GM23338 (cell line): Measurements from ENCODE around the gene CEP192. TPM values are rescaled to one million over a fixed set of nuclear protein-coding genes. Genes with fewer than 3 reads are reported as not detected.

Source experiments
- ATAC-seq: fragments of 200-7000 bp; cut with Tn5 transposase; 3 replicates; pipeline ENCODE4 v1.9.1; 2020
- DNase-seq: peaks from one replicate; pipeline ENCODE4 v3.0.0-alpha.2; 2015; ENCODE audit warnings: low spot score
- H2AFZ ChIP-seq: fragments of 200-600 bp; sonication (generic); 2 replicates; pipeline ENCODE4 v1.8.0; 2016; ENCODE audit warnings: antibody characterized with exemption, mild to moderate bottlenecking, moderate library complexity
- H3F3A ChIP-seq: fragments of 200-600 bp; sonication (generic); replicated peaks from 2 replicates; pipeline ENCODE4 v1.8.0; 2017; ENCODE audit warnings: antibody characterized with exemption, mixed run types, low read depth
- H3K27ac ChIP-seq: fragments of 200-600 bp; sonication (generic); 2 replicates; pipeline ENCODE4 v1.6.1; 2016; ENCODE audit warnings: low read depth
- H3K27me3 ChIP-seq: fragments of 200-600 bp; sonication (generic); 2 replicates; pipeline ENCODE4 v1.8.0; 2016; ENCODE audit warnings: mild to moderate bottlenecking, mixed run types, moderate library complexity; ENCODE audit not compliant: insufficient read depth
- H3K36me3 ChIP-seq: fragments of 200-600 bp; sonication (generic); 2 replicates; pipeline ENCODE4 v1.8.0; 2016; ENCODE audit warnings: mild to moderate bottlenecking; ENCODE audit not compliant: insufficient read depth
- H3K4me1 ChIP-seq: fragments of 200-600 bp; sonication (generic); 2 replicates; pipeline ENCODE4 v1.8.0; 2016; ENCODE audit warnings: mild to moderate bottlenecking, moderate library complexity; ENCODE audit not compliant: insufficient read depth
- H3K4me2 ChIP-seq: fragments of 200-600 bp; sonication (generic); 2 replicates; pipeline ENCODE4 v1.7.1; 2017; ENCODE audit warnings: mixed run types
- H3K4me3 ChIP-seq: fragments of 200-600 bp; sonication (generic); 2 replicates; pipeline ENCODE4 v1.6.1; 2016; ENCODE audit warnings: mixed run types
- H3K79me2 ChIP-seq: fragments of 200-600 bp; sonication (generic); replicated peaks from 2 replicates; pipeline ENCODE4 v1.8.0; 2017; ENCODE audit warnings: mild to moderate bottlenecking; ENCODE audit not compliant: insufficient read depth
- H3K9me2 ChIP-seq: fragments of 200-600 bp; sonication (generic); 2 replicates; pipeline ENCODE4 v1.8.0; 2017; ENCODE audit not compliant: insufficient read depth
- H4K20me1 ChIP-seq: fragments of 200-600 bp; sonication (generic); replicated peaks from 2 replicates; pipeline ENCODE4 v1.8.0; 2017; ENCODE audit warnings: mild to moderate bottlenecking; ENCODE audit not compliant: insufficient read depth
- H3K27ac Mint-ChIP-seq: 2 replicates; pipeline ENCODE4 v1.8.0; 2020; ENCODE audit warnings: inconsistent platforms, mild to moderate bottlenecking, moderate library complexity, mixed read lengths
- H3K27me3 Mint-ChIP-seq: 3 replicates; pipeline ENCODE4 v1.8.0; 2022; ENCODE audit warnings: low read depth, mild to moderate bottlenecking, moderate library complexity, mixed read lengths, inconsistent platforms; ENCODE audit not compliant: insufficient read depth, poor library complexity
- H3K36me3 Mint-ChIP-seq: 3 replicates; pipeline ENCODE4 v1.8.0; 2021; ENCODE audit warnings: low read depth, mild to moderate bottlenecking, inconsistent platforms, moderate library complexity, mixed read lengths
- H3K4me1 Mint-ChIP-seq: 3 replicates; pipeline ENCODE4 v1.8.0; 2020; ENCODE audit warnings: mild to moderate bottlenecking, inconsistent platforms, mixed read lengths
- H3K4me3 Mint-ChIP-seq: 3 replicates; pipeline ENCODE4 v1.8.0; 2021; ENCODE audit warnings: moderate library complexity, mild to moderate bottlenecking, inconsistent platforms, mixed read lengths
- H3K9me3 Mint-ChIP-seq: 3 replicates; pipeline ENCODE4 v1.8.0; 2020; ENCODE audit warnings: moderate library complexity, mild to moderate bottlenecking, inconsistent platforms, mixed read lengths
- EZH2 ChIP-seq: fragments of 200-600 bp; sonication (generic); IDR thresholded peaks from one replicate; pipeline ENCODE4 v1.8.0; 2017; ENCODE audit warnings: antibody characterized with exemption, mild to moderate bottlenecking, low read depth; ENCODE audit not compliant: unreplicated experiment
- EZH2phosphoT487 ChIP-seq: fragments of 200-600 bp; sonication (generic); IDR thresholded peaks from one replicate; pipeline ENCODE4 v1.8.1; 2018; ENCODE audit warnings: antibody characterized with exemption; ENCODE audit not compliant: unreplicated experiment
- REST ChIP-seq: IDR thresholded peaks from one replicate; pipeline ENCODE4 v1.6.1; 2018; ENCODE audit warnings: antibody characterized with exemption; ENCODE audit not compliant: unreplicated experiment
- ZNF114 ChIP-seq: fragments of 250-450 bp; sonication (Bioruptor Pico); IDR thresholded peaks from 2 replicates; pipeline ENCODE4 v1.5.0; 2020; ENCODE audit warnings: mild to moderate bottlenecking, moderate library complexity
- ZNF462 ChIP-seq: fragments of 250-450 bp; sonication (Bioruptor Pico); IDR thresholded peaks from 2 replicates; pipeline ENCODE4 v1.5.0; 2020; ENCODE audit warnings: mild to moderate bottlenecking, moderate library complexity
- polyA plus RNA-seq: library from polyadenylated mRNA; unstranded; fragments of >200 nt; fragmentation: Nextera tagmentation; extraction: Ambion mirVana; gene quantifications from 2 replicates; pipeline ENCODE4 v1.2.1, GENCODE V29; 2016
- total RNA-seq: library from RNA; depleted of rRNA; stranded (reverse); fragments of >200 nt; shearing (Covaris generic); gene quantifications from 2 replicates; pipeline ENCODE4 v1.2.3, GENCODE V29; 2014

The CEP192 gene
- total and polyA plus RNA-seq, 2 experiments from 2014 or later: 15.2 to 30.6 TPM

- TF ChIP-seq ZNF462 (CRISPR knock-in tag): no peak
- no peak for TF ChIP-seq EZH2
Measured at GRCh38 chr18:13105059-13105458, 113.9 kb downstream of the CEP192 start (continued).

GRCh38 chr18:13107074-13107473 lies 115.9 kb downstream of the CEP192 start:
- H3K9me3 Mint-ChIP-seq: no peaks in the 10 kb centered on the region; the same call in 2 of the 3 replicates
- no peak overlapping the region for H3K4me3 ChIP-seq
- no peak for DNase-seq
- no peaks in the 10 kb centered on the region for H3K4me1 ChIP-seq
- no peaks in the 10 kb centered on the region for H3F3A ChIP-seq
- H3K9me2 ChIP-seq: no peaks in the 10 kb centered on the region; the same call in 1 of the 2 replicates
- H3K36me3 Mint-ChIP-seq: peaks cover 82% of the 10 kb centered on the region
- H3K27ac ChIP-seq: no peak overlapping the region
- H3K4me3 Mint-ChIP-seq: no peak overlapping the region
- no peak overlapping the region for H3K4me2 ChIP-seq
- no peaks in the 10 kb centered on the region for H3K79me2 ChIP-seq
- no peaks in the 10 kb centered on the region for H3K27me3 Mint-ChIP-seq
- H2AFZ ChIP-seq: no peak overlapping the region
- TF ChIP-seq ZNF114 (CRISPR knock-in tag): no peak
- no peak for TF ChIP-seq ZNF462 (CRISPR knock-in tag)
- no peak for TF ChIP-seq REST
- TF ChIP-seq EZH2phosphoT487: no peak
- no peaks in the 10 kb centered on the region for H3K27me3 ChIP-seq
- no peak for ATAC-seq
- H3K4me1 Mint-ChIP-seq: no peaks in the 10 kb centered on the region
- H3K27ac Mint-ChIP-seq: no peak overlapping the region
- peaks cover 41% of the 10 kb centered on the region for H3K36me3 ChIP-seq
- H4K20me1 ChIP-seq: no peaks in the 10 kb centered on the region
